ENCODE measurements around the gene SLC4A8. TPM values are rescaled to one million over a fixed set of nuclear protein-coding genes. Genes with fewer than 3 reads are reported as not detected.
A peak's percentile ranks its signal among the peaks of the same experiment; 100 is the strongest.

The SLC4A8 gene
- total RNA-seq, 1 experiment from 2014 or later = 26.3 TPM

DNA sequence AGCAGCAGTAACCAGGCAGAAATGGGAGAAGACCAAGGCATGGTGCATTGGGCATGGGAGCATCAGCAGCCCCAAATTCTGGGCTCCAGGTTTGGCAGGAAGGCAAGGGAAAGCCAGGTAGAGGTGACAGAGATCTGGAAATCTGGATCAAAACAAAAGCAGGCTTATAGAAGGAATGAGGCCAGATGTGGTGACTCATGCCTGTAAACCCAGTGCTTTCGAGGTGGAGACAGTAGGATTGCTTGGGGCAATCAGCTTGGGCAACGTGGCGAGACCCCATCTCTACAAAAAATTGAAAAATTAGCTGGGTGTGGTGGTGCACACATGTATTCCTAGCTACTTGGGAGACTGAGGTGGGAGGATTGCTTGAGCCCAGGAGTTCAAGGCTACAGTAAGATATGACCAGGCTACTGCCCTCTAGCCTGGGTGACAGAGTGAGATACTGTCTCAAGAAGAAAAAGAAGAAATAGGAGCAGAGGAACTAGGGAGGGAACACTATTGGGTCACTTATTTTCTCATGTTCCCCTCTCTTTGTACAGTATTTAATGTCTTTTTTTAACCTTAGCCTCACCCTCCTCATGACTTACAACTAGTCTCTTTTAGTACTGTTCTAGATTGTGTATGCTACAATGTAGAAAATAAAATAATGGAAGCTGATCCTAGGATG, 25.1 kb downstream of the SLC4A8 start:
- Histone ChIP-seq H3K23me2 (ENCODE audit: insufficient read length, low read depth, low read length, poor library complexity, severe bottlenecking) (no peaks in the 10 kb centered on the region), H2BK120ac (ENCODE audit: low read depth, low read length, poor library complexity, severe bottlenecking) (no peak overlapping the region), H2BK20ac (ENCODE audit: low read depth, low read length, poor library complexity, severe bottlenecking) (no peak overlapping the region), H3K4me1 (ENCODE audit: insufficient read depth, low read length) (peaks cover 8% of the 10 kb centered on the region), H2AFZ (ENCODE audit: low read length) (no peak overlapping the region), H3K23ac (ENCODE audit: insufficient read length, low read depth, low read length) (no peak overlapping the region), H3K56ac (ENCODE audit: insufficient read length, low read depth, low read length) (no peak overlapping the region), H3K27me3 (ENCODE audit: insufficient read depth, low read length) (0 out of 2 replicates have a peak, but pooled peaks cover 2% of the 10 kb centered on the region), H3K9me3 (ENCODE audit: control insufficient read depth, low read depth, low read length) (no peaks in the 10 kb centered on the region), H3K14ac (ENCODE audit: insufficient read depth, low read length) (no peak overlapping the region), H3K18ac (ENCODE audit: insufficient read length, low read depth, low read length) (no peak overlapping the region), H2BK15ac (ENCODE audit: low read depth, low read length) (no peak overlapping the region), H3T11ph (ENCODE audit: low read length) (no peak overlapping the region), H3K9ac (ENCODE audit: extremely low read depth, insufficient read length, low read length) (no peak overlapping the region), H3K79me1 (ENCODE audit: insufficient read depth, low read depth, low read length, poor library complexity, severe bottlenecking) (no peaks in the 10 kb centered on the region), H2BK12ac (ENCODE audit: insufficient read length, low read depth, low read length) (no peak overlapping the region), H4K20me1 (ENCODE audit: control insufficient read depth, insufficient read depth, insufficient read length) (no peaks in the 10 kb centered on the region), H2AK5ac (ENCODE audit: insufficient read length, low read length) (no peak overlapping the region), H3K4me2 (ENCODE audit: insufficient read depth, insufficient read length, low read length) (no peak overlapping the region), H3K27ac (ENCODE audit: insufficient read length, low read depth, low read length) (no peak overlapping the region), H4K91ac (ENCODE audit: insufficient read length, low read depth, low read length) (no peak overlapping the region), H4K8ac (replicated peaks; ENCODE audit: insufficient read length, low read depth, low read length) (no peak overlapping the region), H3K4ac (ENCODE audit: low read depth, low read length) (no peak overlapping the region), H4K5ac (ENCODE audit: insufficient read length, low read depth, low read length) (no peak overlapping the region), H2BK5ac (ENCODE audit: insufficient read length, low read length) (no peak overlapping the region), H3K79me2 (ENCODE audit: insufficient read depth, low read length) (no peaks in the 10 kb centered on the region)
- Mint-ChIP-seq H3K4me3 (no peak overlapping the region), H3K4me1 (peaks cover 43 to 50% of the 10 kb centered on the region in 2 experiments), H3K9me3 (no peaks in the 10 kb centered on the region), H3K36me3 (ENCODE audit: insufficient read depth in 1 of 3, low read depth in 3 of 3) (peaks cover 2 to 22% (median 15%) of the 10 kb centered on the region in 3 experiments; a peak in 5 of 7 replicates), H3K27me3 (ENCODE audit: low read depth) (no peaks in the 10 kb centered on the region), H3K27ac (peak overlapping the region in 2 of 3 experiments; percentile 53 to 73; a peak in 2 of 7 replicates)
- TF ChIP-seq, protein P1, sequence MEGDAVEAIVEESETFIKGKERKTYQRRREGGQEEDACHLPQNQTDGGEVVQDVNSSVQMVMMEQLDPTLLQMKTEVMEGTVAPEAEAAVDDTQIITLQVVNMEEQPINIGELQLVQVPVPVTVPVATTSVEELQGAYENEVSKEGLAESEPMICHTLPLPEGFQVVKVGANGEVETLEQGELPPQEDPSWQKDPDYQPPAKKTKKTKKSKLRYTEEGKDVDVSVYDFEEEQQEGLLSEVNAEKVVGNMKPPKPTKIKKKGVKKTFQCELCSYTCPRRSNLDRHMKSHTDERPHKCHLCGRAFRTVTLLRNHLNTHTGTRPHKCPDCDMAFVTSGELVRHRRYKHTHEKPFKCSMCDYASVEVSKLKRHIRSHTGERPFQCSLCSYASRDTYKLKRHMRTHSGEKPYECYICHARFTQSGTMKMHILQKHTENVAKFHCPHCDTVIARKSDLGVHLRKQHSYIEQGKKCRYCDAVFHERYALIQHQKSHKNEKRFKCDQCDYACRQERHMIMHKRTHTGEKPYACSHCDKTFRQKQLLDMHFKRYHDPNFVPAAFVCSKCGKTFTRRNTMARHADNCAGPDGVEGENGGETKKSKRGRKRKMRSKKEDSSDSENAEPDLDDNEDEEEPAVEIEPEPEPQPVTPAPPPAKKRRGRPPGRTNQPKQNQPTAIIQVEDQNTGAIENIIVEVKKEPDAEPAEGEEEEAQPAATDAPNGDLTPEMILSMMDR (conservative IDR thresholded peaks at IDR 0.05) = no peak
- WGBS (ENCODE audit: extremely low coverage, insufficient read length, low lambda C conversion rate) = no CpG with 5 or more reads among the region's 3 CpGs
- no peak for DNase-seq

All from H9 (cell line).